Cortex of kidney (tissue), 1 donor: ENCODE data around the gene ATG9A.

Source experiments
- DNase-seq: peaks from one replicate; lab custom pipeline; 2025; lab: John Stamatoyannopoulos, UW

The ATG9A gene

GRCh38 chr2:219252900-219253752, 23.7 kb upstream of the ATG9A start, which contains the start of gene TUBA4B:
Gene TUBA4B (plus strand): TSS chr2:219253243. CDS start chr2:219253408, 165 bp downstream.
- no peak for DNase-seq

- no peak for DNase-seq
Measured at GRCh38 chr2:219252570-219252899, 23.1 kb upstream of the ATG9A start.

- DNase-seq = no peak
Measured at GRCh38 chr2:219252084-219252483, 22.6 kb upstream of the ATG9A start.

GRCh38 chr2:219251656-219252055, 22.2 kb upstream of the ATG9A start:
- no peak for DNase-seq

- DNase-seq = no peak
Measured at GRCh38 chr2:219250049-219250781, 20.8 kb upstream of the ATG9A start.

- no peak for DNase-seq
Measured at GRCh38 chr2:219249203-219249980, 20.0 kb upstream of the ATG9A start.

GRCh38 chr2:219248845-219249202, 19.4 kb upstream of the ATG9A start:
- DNase-seq = no peak

- no peak for DNase-seq
Measured at GRCh38 chr2:219247678-219248642, 18.5 kb upstream of the ATG9A start.

GRCh38 chr2:219246559-219246958, 17.1 kb upstream of the ATG9A start:
- DNase-seq = no peak

- no peak for DNase-seq
Measured at GRCh38 chr2:219245899-219246230, 16.4 kb upstream of the ATG9A start.

GRCh38 chr2:219245148-219245898, 15.9 kb upstream of the ATG9A start, which contains the start of the genes GLB1L and STK16:
Gene GLB1L (minus strand): TSS chr2:219245444. CDS start chr2:219243573, 1,871 bp downstream.
Gene STK16 (plus strand): TSS chr2:219245479. CDS start chr2:219246000, 521 bp downstream.
- DNase-seq = no peak

GRCh38 chr2:219244789-219245147, 15.3 kb upstream of the ATG9A start:
- no peak for DNase-seq

- no peak for DNase-seq
Measured at GRCh38 chr2:219243291-219243761, 13.9 kb upstream of the ATG9A start.

- no peak for DNase-seq
Measured at GRCh38 chr2:219234331-219234730, 4.9 kb upstream of the ATG9A start.

- DNase-seq = no peak
Measured at GRCh38 chr2:219230059-219230540, 664 bp upstream of the ATG9A start.

- DNase-seq = no peak
Measured at GRCh38 chr2:219228911-219229304, 528 bp downstream of the ATG9A start.

- no peak for DNase-seq
Measured at GRCh38 chr2:219228041-219228910, 1.2 kb downstream of the ATG9A start.

- DNase-seq = no peak
Measured at GRCh38 chr2:219225350-219225749, 4.1 kb downstream of the ATG9A start.
